SK-N-SH treated with all-trans-retinoic acid at 6 μM for 48 hours (cell line): ENCODE measurements around the gene NUCB1.

Source experiments
- ATAC-seq: fragments of 200-7000 bp; cut with Tn5 transposase; 3 replicates; pipeline ENCODE4 v1.9.1; 2020; ENCODE audit warnings: mild to moderate bottlenecking, moderate library complexity
- ARNTL ChIP-seq: fragments of 450-650 bp; formaldehyde crosslinking; IDR thresholded peaks from 2 replicates; pipeline ENCODE4 v1.5.0; 2020; ENCODE audit warnings: low read depth, mild to moderate bottlenecking, moderate library complexity, borderline replicate concordance
- ESRRG ChIP-seq: fragments of 250-450 bp; sonication (Bioruptor Pico); IDR thresholded peaks from 2 replicates; pipeline ENCODE4 v1.6.1; 2021; ENCODE audit warnings: mild to moderate bottlenecking
- GLIS3 ChIP-seq: fragments of 250-450 bp; sonication (Bioruptor Pico); IDR thresholded peaks from 2 replicates; pipeline ENCODE4 v1.5.0; 2020; ENCODE audit warnings: mild to moderate bottlenecking, moderate library complexity
- OSR1 ChIP-seq: fragments of 250-450 bp; sonication (Bioruptor Pico); IDR thresholded peaks from 2 replicates; pipeline ENCODE4 v1.8.0; 2022; ENCODE audit warnings: moderate library complexity, mild to moderate bottlenecking, inconsistent platforms
- RARB ChIP-seq: fragments of 250-450 bp; sonication (Bioruptor Pico); IDR thresholded peaks from 2 replicates; pipeline ENCODE4 v1.8.0; 2021; ENCODE audit warnings: mild to moderate bottlenecking, moderate library complexity
- SNAI2 ChIP-seq: fragments of 250-450 bp; sonication (Bioruptor Pico); IDR thresholded peaks from 2 replicates; pipeline ENCODE4 v1.5.0; 2020; ENCODE audit warnings: mild to moderate bottlenecking, moderate library complexity
- TCF4 ChIP-seq: fragments of 250-450 bp; sonication (Bioruptor Pico); IDR thresholded peaks from 2 replicates; pipeline ENCODE4 v1.8.0; 2021; ENCODE audit warnings: mild to moderate bottlenecking, moderate library complexity, borderline replicate concordance
- TOX ChIP-seq: fragments of 250-450 bp; sonication (Bioruptor Pico); IDR thresholded peaks from 2 replicates; pipeline ENCODE4 v1.8.0; 2021; ENCODE audit warnings: mild to moderate bottlenecking, moderate library complexity, borderline replicate concordance
- ZC3H10 ChIP-seq: fragments of 250-450 bp; sonication (Bioruptor Pico); IDR thresholded peaks from 2 replicates; pipeline ENCODE4 v1.5.1; 2021; ENCODE audit warnings: mild to moderate bottlenecking, moderate library complexity
- ZFP3 ChIP-seq: fragments of 250-450 bp; sonication (Bioruptor Pico); IDR thresholded peaks from 2 replicates; pipeline ENCODE4 v1.5.0; 2020; ENCODE audit warnings: mild to moderate bottlenecking, moderate library complexity
- ZFP30 ChIP-seq: fragments of 450-650 bp; formaldehyde crosslinking; IDR thresholded peaks from 2 replicates; pipeline ENCODE4 v1.5.0; 2022; ENCODE audit warnings: mild to moderate bottlenecking, moderate library complexity
- ZNF70 ChIP-seq: fragments of 450-650 bp; formaldehyde crosslinking; IDR thresholded peaks from 2 replicates; pipeline ENCODE4 v1.5.0; 2020; ENCODE audit warnings: mild to moderate bottlenecking, moderate library complexity
- ZNF8 ChIP-seq: fragments of 450-650 bp; formaldehyde crosslinking; IDR thresholded peaks from 2 replicates; pipeline ENCODE4 v1.5.0; 2020; ENCODE audit warnings: mild to moderate bottlenecking, moderate library complexity
- TF ChIP-seq, protein P1 (sequence below): fragments of 250-450 bp; sonication (Bioruptor Pico); IDR thresholded peaks from 2 replicates; pipeline ENCODE4 v1.5.1; 2020; ENCODE audit warnings: low read depth, mild to moderate bottlenecking, moderate library complexity
- TF ChIP-seq, protein P2 (sequence below): fragments of 250-450 bp; sonication (Bioruptor Pico); IDR thresholded peaks from 2 replicates; pipeline ENCODE4 v1.8.0; 2020; ENCODE audit warnings: mild to moderate bottlenecking, moderate library complexity, borderline replicate concordance
- TF ChIP-seq, protein P3 (sequence below): fragments of 250-450 bp; sonication (Bioruptor Pico); IDR thresholded peaks from 2 replicates; pipeline ENCODE4 v1.8.0; 2021; ENCODE audit warnings: low read depth, mild to moderate bottlenecking, moderate library complexity, borderline replicate concordance
- TF ChIP-seq, protein P4 (sequence below): fragments of 250-450 bp; sonication (Bioruptor Pico); IDR thresholded peaks from 2 replicates; pipeline ENCODE4 v1.5.0; 2020; ENCODE audit warnings: mild to moderate bottlenecking, moderate library complexity

The NUCB1 gene

DNA sequence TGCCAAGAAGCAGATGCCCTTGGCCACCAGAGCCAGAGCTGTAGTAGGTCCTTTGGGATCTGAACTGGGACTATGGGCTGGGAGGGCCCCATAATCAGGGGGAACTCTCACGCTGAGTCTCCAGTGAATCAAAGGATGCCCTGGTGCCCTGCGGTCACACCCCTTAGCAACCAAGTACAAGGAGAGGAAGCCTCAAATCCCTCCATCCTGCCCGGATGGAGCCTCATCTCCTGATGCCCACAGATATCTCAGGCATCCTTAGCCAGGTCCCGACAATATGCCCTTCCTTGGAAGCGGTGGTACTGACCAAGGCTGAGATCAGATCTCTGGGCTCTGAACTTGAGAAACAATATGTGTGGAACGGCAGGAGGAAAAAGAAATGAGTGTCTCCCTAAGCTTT lies 33.4 kb upstream of the NUCB1 start (continued):
- TF ChIP-seq, protein P1, sequence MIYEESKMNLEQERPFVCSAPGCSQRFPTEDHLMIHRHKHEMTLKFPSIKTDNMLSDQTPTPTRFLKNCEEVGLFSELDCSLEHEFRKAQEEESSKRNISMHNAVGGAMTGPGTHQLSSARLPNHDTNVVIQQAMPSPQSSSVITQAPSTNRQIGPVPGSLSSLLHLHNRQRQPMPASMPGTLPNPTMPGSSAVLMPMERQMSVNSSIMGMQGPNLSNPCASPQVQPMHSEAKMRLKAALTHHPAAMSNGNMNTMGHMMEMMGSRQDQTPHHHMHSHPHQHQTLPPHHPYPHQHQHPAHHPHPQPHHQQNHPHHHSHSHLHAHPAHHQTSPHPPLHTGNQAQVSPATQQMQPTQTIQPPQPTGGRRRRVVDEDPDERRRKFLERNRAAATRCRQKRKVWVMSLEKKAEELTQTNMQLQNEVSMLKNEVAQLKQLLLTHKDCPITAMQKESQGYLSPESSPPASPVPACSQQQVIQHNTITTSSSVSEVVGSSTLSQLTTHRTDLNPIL (CRISPR knock-in tag) = no peak
- no peak for TF ChIP-seq TOX

DNA sequence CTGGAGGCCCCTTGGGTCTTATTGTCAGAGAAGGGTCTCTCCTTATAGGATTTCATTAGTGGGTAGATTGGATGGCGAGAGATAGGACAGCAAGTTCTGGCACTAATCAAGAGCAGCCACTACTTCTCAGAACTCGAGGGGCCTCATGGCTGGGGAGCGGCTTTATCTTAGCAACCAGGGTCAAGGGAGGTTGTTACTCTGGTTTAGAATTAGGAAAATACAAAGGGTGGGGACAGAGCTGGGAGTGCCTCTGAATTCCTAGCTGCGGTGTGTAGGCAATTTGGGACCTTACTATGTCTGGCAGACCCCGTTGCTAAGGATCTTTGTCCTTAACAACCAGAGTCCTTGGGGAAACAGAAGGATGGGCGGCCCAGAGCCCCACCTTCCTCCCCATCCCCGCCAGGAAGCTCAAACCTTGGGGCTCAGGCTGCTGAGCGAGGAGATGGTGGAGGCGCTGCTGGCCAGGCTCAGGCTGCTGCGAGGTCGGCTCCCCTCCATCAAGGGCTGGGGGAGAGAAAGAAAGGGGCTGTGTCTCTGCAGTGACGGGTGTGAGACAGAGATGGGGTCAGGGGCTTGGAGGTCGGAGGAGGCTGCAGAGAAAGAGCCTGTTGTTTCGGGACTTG lies 32.9 kb upstream of the NUCB1 start:
- TF ChIP-seq TCF4 (CRISPR knock-in tag) = no peak
- TF ChIP-seq TOX = no peak
- no peak for TF ChIP-seq GLIS3
- ATAC-seq = no peak

DNA sequence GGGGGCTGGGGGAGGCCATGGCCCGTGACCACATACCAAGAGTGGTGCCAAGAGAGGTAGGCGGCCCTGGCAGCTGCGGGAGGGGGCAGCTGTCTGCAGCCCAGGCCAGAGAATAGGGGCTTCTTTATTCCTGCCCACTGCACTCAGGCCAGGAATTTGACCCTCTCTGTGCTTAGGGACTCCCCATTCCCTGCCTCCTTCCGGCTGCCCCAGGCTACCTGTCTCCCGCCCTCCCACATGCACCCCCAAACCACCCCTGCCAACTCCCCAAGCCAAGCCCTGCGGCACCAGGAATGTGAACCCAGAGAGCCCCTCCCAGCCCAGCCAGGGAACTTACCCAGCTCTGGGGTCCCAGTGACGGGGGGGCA lies 32.4 kb upstream of the NUCB1 start:
- TF ChIP-seq RARB (CRISPR knock-in tag) (no peak), ARNTL (no peak), TOX (no peak), GLIS3 (no peak), ZFP30 (CRISPR knock-in tag) (no peak), SNAI2 (CRISPR knock-in tag) (no peak), ZC3H10 (CRISPR knock-in tag) (no peak)
- TF ChIP-seq, protein P2, sequence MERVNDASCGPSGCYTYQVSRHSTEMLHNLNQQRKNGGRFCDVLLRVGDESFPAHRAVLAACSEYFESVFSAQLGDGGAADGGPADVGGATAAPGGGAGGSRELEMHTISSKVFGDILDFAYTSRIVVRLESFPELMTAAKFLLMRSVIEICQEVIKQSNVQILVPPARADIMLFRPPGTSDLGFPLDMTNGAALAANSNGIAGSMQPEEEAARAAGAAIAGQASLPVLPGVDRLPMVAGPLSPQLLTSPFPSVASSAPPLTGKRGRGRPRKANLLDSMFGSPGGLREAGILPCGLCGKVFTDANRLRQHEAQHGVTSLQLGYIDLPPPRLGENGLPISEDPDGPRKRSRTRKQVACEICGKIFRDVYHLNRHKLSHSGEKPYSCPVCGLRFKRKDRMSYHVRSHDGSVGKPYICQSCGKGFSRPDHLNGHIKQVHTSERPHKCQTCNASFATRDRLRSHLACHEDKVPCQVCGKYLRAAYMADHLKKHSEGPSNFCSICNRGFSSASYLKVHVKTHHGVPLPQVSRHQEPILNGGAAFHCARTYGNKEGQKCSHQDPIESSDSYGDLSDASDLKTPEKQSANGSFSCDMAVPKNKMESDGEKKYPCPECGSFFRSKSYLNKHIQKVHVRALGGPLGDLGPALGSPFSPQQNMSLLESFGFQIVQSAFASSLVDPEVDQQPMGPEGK (CRISPR knock-in tag) = no peak
- TF ChIP-seq, protein P3, sequence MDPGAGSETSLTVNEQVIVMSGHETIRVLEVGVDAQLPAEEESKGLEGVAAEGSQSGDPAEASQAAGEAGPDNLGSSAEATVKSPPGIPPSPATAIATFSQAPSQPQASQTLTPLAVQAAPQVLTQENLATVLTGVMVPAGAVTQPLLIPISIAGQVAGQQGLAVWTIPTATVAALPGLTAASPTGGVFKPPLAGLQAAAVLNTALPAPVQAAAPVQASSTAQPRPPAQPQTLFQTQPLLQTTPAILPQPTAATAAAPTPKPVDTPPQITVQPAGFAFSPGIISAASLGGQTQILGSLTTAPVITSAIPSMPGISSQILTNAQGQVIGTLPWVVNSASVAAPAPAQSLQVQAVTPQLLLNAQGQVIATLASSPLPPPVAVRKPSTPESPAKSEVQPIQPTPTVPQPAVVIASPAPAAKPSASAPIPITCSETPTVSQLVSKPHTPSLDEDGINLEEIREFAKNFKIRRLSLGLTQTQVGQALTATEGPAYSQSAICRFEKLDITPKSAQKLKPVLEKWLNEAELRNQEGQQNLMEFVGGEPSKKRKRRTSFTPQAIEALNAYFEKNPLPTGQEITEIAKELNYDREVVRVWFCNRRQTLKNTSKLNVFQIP (CRISPR knock-in tag) = no peak
- TF ChIP-seq, protein P4, sequence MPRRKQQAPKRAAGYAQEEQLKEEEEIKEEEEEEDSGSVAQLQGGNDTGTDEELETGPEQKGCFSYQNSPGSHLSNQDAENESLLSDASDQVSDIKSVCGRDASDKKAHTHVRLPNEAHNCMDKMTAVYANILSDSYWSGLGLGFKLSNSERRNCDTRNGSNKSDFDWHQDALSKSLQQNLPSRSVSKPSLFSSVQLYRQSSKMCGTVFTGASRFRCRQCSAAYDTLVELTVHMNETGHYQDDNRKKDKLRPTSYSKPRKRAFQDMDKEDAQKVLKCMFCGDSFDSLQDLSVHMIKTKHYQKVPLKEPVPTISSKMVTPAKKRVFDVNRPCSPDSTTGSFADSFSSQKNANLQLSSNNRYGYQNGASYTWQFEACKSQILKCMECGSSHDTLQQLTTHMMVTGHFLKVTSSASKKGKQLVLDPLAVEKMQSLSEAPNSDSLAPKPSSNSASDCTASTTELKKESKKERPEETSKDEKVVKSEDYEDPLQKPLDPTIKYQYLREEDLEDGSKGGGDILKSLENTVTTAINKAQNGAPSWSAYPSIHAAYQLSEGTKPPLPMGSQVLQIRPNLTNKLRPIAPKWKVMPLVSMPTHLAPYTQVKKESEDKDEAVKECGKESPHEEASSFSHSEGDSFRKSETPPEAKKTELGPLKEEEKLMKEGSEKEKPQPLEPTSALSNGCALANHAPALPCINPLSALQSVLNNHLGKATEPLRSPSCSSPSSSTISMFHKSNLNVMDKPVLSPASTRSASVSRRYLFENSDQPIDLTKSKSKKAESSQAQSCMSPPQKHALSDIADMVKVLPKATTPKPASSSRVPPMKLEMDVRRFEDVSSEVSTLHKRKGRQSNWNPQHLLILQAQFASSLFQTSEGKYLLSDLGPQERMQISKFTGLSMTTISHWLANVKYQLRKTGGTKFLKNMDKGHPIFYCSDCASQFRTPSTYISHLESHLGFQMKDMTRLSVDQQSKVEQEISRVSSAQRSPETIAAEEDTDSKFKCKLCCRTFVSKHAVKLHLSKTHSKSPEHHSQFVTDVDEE (CRISPR knock-in tag) = no peak
- no peak for ATAC-seq

DNA sequence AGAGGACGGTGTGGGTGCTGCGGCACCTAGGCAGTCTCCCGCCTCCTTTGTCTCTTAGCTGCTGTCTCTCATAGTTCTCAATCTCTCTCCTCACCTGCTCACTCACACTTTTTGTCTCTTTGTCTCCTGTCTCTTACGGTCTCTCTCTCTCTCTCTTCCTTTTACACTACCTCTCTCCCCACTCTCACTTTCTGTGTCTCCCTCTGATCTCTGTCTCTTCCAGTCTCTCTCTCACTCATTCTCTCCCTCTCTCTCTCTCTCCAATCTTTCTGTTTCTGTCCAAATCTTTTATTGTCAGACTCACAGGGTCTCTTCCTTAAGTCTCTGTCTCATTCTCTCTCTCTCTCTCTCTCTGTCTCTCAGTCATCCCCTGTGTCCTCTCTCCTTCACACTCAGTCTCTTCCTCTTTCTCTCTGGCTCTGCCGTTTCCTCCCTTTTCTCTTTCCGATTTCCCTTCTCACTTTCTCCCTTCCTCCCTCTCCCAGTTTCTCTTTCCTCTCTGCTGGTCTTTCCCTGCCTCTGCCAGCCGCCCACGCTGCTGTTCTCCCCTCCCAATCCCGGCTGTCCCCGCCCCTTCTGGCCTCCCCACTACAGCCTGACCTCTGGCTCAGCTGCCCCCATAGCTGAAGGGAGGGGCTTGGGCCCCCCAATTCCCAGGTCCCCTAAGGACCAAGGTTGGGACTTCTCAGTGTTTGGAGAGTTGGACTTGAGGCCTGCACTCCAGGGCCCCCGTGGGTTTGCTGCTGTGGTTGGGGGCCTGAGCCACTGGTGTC lies 31.8 kb upstream of the NUCB1 start, which contains the start of gene PLEKHA4:
PLEKHA4 (minus strand) TSS at position 504 of the 773 bp plus-strand sequence. CDS start 997 bp downstream, outside the sequence.
- peak; percentile 33 for ATAC-seq
- TF ChIP-seq, protein P3 (CRISPR knock-in tag) = no peak
- TF ChIP-seq ZNF70 (CRISPR knock-in tag) = no peak
- no peak for TF ChIP-seq ZNF8 (CRISPR knock-in tag)
- TF ChIP-seq, protein P4 (CRISPR knock-in tag) = no peak
- TF ChIP-seq TCF4 (CRISPR knock-in tag) = no peak
- no peak for TF ChIP-seq ZC3H10 (CRISPR knock-in tag)
- TF ChIP-seq ESRRG (CRISPR knock-in tag) = no peak
- TF ChIP-seq OSR1 (CRISPR knock-in tag) = no peak
- no peak for TF ChIP-seq TOX
- TF ChIP-seq RARB (CRISPR knock-in tag) = no peak
- TF ChIP-seq ZFP3 = no peak
